ENCODE measurements around the gene FETUB.

Gene FETUB

GRCh38 chr3:186639778-186640472, at the start of gene FETUB:
TSS of gene FETUB (plus strand) at chr3:186640399. CDS start at chr3:186640461, 62 bp downstream.
- no peak for DNase-seq

- no peak for DNase-seq
Measured at GRCh38 chr3:186590580-186591295, 49.5 kb upstream of the FETUB start.

GRCh38 chr3:186592682-186593081, 47.5 kb upstream of the FETUB start:
- no peak for DNase-seq

- no peak for DNase-seq
Measured at GRCh38 chr3:186593862-186594261, 46.3 kb upstream of the FETUB start.

- no peak for DNase-seq
Measured at GRCh38 chr3:186594591-186595113, 45.5 kb upstream of the FETUB start.

GRCh38 chr3:186596568-186597287, 43.5 kb upstream of the FETUB start:
- no peak for DNase-seq

GRCh38 chr3:186598108-186598784, 42.0 kb upstream of the FETUB start:
- DNase-seq: no peak

- DNase-seq: no peak
Measured at GRCh38 chr3:186598794-186599141, 41.4 kb upstream of the FETUB start.

- no peak for DNase-seq
Measured at GRCh38 chr3:186599142-186599784, 40.9 kb upstream of the FETUB start.

GRCh38 chr3:186599785-186600166, 40.4 kb upstream of the FETUB start:
- DNase-seq: no peak

GRCh38 chr3:186600896-186601295, 39.3 kb upstream of the FETUB start:
- no peak for DNase-seq

- DNase-seq: no peak
Measured at GRCh38 chr3:186603159-186603558, 37.0 kb upstream of the FETUB start.

- no peak for DNase-seq
Measured at GRCh38 chr3:186605078-186605477, 35.1 kb upstream of the FETUB start.

GRCh38 chr3:186605561-186606545, 34.3 kb upstream of the FETUB start:
- no peak for DNase-seq

- no peak for DNase-seq
Measured at GRCh38 chr3:186608624-186609215, 31.5 kb upstream of the FETUB start.

- DNase-seq: no peak
Measured at GRCh38 chr3:186609247-186609868, 30.8 kb upstream of the FETUB start.

- no peak for DNase-seq
Measured at GRCh38 chr3:186612065-186612464, 28.1 kb upstream of the FETUB start.

- DNase-seq: no peak
Measured at GRCh38 chr3:186612721-186613636, 27.2 kb upstream of the FETUB start, which contains the start of gene AHSG. TSS of gene AHSG (plus strand) at chr3:186613060. CDS start at chr3:186613142, 82 bp downstream.

GRCh38 chr3:186613637-186614265, 26.4 kb upstream of the FETUB start:
- peak in 1 of 3 experiments; percentile 40 for DNase-seq
